ENCODE results near the gene KATNIP.
A peak's percentile ranks its signal among the peaks of the same experiment; 100 is the strongest.

The KATNIP gene

GRCh38 chr16:27549746-27550581, at the start of gene KATNIP, which contains the start of gene GTF3C1:
Gene KATNIP, plus strand, starts transcription at chr16:27550144. Its CDS starts 27 bp downstream, at chr16:27550171.
Gene GTF3C1, minus strand, starts transcription at chr16:27549913. Its CDS starts 23 bp downstream, at chr16:27549890.
- peak; percentile 100 for DNase-seq (ENCODE audit: low read depth)

GRCh38 chr16:27500801-27501200, 49.1 kb upstream of the KATNIP start:
- no peak for DNase-seq (ENCODE audit: low read depth)

DNA sequence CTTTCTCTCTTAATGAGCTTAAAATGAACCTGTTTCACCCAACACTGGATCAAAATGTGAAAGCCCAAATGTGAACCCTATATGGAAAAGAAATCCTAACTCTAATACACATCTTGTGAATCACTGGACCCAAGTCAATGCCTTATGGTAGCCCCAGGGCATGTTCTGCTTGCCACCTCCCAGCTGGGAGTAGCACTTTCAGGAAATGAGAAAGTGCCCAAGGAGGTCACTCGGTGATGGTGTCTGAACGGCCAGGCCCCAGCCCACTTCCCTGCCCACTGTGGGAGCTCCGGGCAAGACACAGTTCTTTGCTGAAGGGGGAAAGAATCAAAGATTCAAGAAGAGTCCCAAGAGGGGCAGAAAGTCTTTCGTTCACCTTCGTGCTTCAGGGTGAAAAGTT, 46.3 kb upstream of the KATNIP start:
- DNase-seq (ENCODE audit: low read depth) = no peak

GRCh38 chr16:27505297-27506236, 44.4 kb upstream of the KATNIP start:
- no peak for DNase-seq (ENCODE audit: low read depth)

DNA sequence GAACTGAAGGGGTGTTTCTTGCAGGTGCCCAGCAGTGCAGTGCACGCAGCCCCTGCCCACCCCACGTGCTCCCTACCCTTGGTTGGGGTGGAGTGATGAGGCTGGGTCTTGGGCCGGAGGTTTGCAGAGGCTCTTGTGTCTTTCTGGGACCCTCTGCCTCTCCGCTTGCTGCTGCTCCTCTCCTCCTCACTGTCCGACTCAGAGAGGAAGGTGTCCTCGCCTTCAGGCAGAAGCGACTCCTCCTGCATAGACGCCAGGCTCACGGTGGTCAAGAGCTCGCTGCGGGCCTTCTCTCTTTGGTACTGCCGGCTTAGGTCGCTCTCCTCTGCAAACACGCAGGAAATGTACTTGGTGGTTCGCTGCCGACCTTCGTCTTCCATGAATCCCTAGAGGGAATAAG, 43.2 kb upstream of the KATNIP start:
- DNase-seq (ENCODE audit: low read depth) = no peak

GRCh38 chr16:27508476-27508875, 41.5 kb upstream of the KATNIP start:
- no peak for DNase-seq (ENCODE audit: low read depth)

GRCh38 chr16:27511657-27512448, 38.1 kb upstream of the KATNIP start:
- no peak for DNase-seq (ENCODE audit: low read depth)

- DNase-seq (ENCODE audit: low read depth) = no peak
Observed at GRCh38 chr16:27514806-27515205, 35.1 kb upstream of the KATNIP start.

- DNase-seq (ENCODE audit: low read depth) = no peak
Observed at GRCh38 chr16:27515874-27516353, 34.0 kb upstream of the KATNIP start.

- no peak for DNase-seq (ENCODE audit: low read depth)
Observed at GRCh38 chr16:27516365-27516764, 33.6 kb upstream of the KATNIP start.

DNA sequence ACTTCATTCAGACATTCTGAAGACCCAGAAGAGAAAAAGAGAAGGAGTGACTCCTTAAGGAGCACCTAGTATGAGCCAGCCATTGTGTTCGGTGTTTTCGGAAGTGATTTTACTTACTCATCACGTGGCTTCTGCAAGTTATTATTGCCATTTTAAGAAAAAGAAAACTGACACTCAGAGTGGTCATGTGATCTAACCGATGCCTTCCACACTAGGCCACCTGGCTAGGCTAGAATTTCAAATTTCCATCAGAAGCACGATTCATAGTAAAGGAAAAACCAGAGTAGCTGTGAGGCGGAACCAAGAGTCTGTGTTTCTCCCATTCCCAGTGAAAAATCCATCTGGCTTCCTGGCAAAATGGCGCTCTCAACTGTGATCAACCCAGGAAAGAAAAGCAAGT, 32.3 kb upstream of the KATNIP start:
- DNase-seq (ENCODE audit: low read depth) = no peak

GRCh38 chr16:27518226-27518625, 31.7 kb upstream of the KATNIP start:
- no peak for DNase-seq (ENCODE audit: low read depth)

DNA sequence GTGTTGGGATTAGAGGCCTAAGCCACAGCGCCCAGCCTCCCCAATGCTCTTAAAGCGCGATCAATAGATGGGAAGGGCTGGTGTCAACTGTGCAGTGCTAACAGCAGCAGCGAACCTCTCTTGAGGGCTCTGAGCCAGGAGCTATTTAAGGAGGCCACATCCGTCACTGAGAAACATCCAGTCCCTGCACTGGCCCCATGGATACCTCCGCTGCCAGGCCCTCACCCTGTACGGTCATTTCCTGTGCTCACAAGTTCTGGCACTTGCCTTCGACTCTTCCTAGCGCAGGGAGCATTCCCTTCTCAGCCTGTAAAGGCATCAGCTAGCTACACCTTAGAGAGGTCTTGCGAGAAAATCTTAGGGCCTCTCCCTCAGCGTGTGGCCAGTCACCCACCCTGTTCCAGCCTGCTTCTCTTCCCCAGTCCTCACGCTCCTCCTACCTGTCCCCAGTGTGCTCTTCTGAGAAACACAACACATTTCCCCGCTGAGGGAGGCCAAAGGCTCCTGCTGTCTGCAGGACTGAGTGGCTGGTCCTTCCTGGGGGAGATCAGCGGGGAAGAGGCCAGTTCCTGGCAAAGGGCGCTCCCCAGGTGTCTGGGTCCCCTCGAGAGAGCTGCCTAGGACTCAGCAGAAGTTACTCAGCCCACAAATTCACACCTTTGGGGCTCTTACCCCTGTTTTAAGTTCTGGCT, 28.8 kb upstream of the KATNIP start:
- no peak for DNase-seq (ENCODE audit: low read depth)

- DNase-seq (ENCODE audit: low read depth) = no peak
Observed at GRCh38 chr16:27522173-27522707, 27.7 kb upstream of the KATNIP start.

- DNase-seq (ENCODE audit: low read depth) = no peak
Observed at GRCh38 chr16:27526180-27526579, 23.8 kb upstream of the KATNIP start.

GRCh38 chr16:27528294-27528693, 21.6 kb upstream of the KATNIP start:
- no peak for DNase-seq (ENCODE audit: low read depth)

GRCh38 chr16:27529962-27530361, 20.0 kb upstream of the KATNIP start:
- DNase-seq (ENCODE audit: low read depth) = no peak

GRCh38 chr16:27531186-27531585, 18.8 kb upstream of the KATNIP start:
- DNase-seq (ENCODE audit: low read depth) = no peak

DNA sequence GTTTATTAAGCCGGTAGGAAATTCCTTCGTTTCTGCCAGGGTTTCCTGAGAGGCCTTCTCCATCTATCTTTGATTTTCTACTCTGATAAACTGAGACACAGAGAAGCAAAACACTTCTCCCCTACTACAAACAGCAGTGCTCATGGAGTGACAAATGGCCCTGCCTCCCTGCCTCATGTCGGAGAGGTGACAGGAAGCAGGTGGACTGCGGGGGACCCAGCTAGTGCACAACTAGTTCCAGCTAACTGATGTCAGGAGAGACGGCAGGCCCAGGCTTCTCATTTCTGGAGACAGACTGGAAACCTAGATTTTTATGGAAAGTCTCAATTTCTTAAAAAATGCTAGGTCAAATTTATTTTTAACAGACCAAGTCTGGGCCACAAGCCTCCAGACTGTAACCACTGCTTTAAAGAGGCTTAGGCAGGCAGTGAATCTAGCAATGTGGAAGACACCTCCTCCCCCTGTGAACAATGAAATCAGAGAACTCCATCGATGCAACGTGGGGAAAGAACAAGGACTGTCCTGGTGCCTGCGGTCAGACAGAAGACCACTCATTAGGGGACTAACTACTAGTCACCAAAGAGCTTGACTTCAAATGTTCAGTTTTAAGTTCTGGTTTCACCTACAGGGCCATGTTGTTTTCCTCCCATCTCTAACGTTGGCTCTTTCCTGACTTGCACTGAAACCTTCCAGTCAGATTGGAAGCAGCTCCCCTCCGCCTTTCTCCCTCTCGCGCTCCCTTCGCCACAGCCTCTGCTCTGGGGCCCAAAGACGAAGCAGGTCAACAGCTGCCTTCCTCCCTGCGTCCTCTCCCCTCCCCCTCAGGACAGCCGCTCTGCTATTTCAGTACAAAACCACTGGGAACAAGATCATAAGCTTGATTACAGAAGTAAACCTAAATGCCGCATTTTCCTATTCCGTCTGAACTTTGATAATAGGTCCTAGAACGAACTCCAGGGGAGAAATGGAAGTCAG, 17.8 kb upstream of the KATNIP start:
- DNase-seq (ENCODE audit: low read depth) = no peak

GRCh38 chr16:27534256-27534655, 15.7 kb upstream of the KATNIP start:
- DNase-seq (ENCODE audit: low read depth) = no peak

All from stimulated activated CD4-positive, alpha-beta T cell treated with anti-CD3 and anti-CD28 coated beads, Interleukin-2, amount 100 ng/mL, for 4 hours (primary cell).